Astrocyte (in vitro differentiated cells and primary cell): ENCODE measurements around the gene C1orf56.

ENCODE experiments used
- CTCF ChIP-seq: IDR thresholded peaks from 2 replicates; pipeline ENCODE4 v1.5.1; 2011; ENCODE audit warnings: low read depth, mild to moderate bottlenecking, inconsistent platforms, low read length, moderate library complexity; ENCODE audit not compliant: insufficient read depth
- EZH2 ChIP-seq: IDR thresholded peaks from 2 replicates; pipeline ENCODE4 v1.6.1; 2012; ENCODE audit warnings: mild to moderate bottlenecking, low read length, inconsistent platforms; ENCODE audit not compliant: insufficient read depth

- TF ChIP-seq CTCF (no peak), EZH2 (no peak)
These were observed 38.5 kb downstream of the C1orf56 start for GRCh38 chr1:151085953-151086559.
